Endometrial microvascular endothelial cells (primary cell): ENCODE results near the gene ISOC1. TPM values are rescaled to one million over a fixed set of nuclear protein-coding genes. Genes with fewer than 3 reads are reported as not detected.

Experiments used
- in situ Hi-C: cut with HindIII; loops from 2 replicates; pipeline ENCODE4 v1.10.0; 2017; ENCODE audit warnings: low sequenced_read_pairs, low pct_unique_long_range_greater_than_20kb; ENCODE audit errors: inconsistent ontology term
- total RNA-seq: library from RNA; depleted of rRNA; stranded (reverse); fragments of >200 nt; gene quantifications from one replicate; pipeline ENCODE4 v1.2.3, GENCODE V29; 2015; ENCODE audit errors: inconsistent ontology term

The ISOC1 gene
- total RNA-seq = 29.5 TPM

DNA sequence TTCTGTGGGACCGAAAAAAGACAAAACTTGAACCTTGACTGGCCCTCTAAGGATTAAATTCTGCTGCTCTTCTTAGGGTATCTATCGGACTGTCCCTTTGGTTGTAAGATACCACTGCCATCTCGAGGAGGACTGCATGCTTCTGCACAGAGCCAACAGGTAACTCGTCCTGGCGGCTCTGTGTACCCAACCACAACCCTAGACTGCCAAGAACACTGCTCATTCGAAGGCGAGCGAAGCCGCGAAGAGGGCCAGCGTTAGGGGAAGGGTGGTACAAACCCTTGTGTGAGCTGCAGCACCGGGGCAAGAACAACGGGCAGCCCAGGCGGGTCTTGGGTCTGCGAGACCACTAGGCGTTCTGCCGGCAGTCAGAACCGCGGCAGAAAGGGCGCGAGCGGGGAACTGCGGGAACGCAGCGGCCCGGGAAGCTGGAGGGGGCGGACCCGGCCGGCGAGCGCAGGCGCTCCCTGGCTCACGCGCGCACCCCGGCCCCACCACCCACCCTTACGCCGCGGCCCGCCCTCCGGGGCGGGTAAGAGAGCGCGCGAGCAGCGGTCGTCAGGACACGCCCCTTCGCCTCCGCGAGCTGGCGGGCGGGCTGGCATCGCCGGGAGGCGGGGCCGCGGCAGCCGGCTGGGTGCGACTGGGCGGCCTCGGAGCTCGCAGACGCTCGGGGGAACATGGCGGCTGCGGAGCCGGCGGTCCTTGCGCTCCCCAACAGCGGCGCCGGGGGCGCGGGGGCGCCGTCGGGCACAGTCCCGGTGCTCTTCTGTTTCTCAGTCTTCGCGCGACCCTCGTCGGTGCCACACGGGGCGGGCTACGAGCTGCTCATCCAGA lies at the start of gene ISOC1:
ISOC1 (plus strand) TSS at position 663 of the 837 bp plus-strand sequence; CDS start at position 681, 18 bp downstream.
- in situ Hi-C loops = no loop called here

DNA sequence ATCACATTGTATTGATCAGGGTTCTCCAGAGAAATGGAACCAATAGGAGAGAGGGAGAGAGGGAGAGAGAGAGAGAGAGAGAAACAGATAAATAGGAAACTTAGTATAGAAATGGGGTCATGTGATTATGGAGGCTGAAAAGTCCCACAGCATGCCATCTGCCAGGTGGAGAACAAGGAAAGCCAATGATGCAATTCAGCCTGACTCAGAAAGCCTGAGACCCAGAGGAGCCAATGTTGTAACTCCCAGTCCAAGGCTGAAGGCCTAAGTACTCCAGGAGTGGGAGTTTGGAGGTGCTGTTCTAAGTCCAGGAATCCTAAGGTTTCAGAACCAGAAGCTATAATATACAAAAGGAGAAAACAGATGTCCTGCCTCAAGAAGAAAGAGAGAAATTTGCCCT lies 48.4 kb upstream of the ISOC1 start:
- in situ Hi-C loops = no loop called here

DNA sequence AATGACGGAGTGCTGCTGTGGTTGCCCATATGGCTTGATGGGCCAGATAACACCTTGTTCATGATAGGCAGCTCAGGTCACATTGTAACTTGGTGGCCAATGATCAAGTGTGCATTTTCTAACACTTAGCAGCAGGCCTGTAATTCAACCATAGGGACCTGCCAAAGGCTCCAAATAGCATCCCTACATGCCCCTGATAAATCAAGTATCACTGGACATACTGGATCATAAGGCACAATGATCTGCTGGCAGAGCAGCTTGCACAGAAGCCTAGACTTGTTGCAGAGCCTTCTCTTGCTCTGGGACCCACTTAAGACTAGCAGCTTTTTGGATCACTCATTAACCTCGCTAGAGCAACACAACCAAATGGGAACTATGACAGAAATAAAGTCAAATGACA lies 46.0 kb upstream of the ISOC1 start:
- in situ Hi-C loops = no loop called here

DNA sequence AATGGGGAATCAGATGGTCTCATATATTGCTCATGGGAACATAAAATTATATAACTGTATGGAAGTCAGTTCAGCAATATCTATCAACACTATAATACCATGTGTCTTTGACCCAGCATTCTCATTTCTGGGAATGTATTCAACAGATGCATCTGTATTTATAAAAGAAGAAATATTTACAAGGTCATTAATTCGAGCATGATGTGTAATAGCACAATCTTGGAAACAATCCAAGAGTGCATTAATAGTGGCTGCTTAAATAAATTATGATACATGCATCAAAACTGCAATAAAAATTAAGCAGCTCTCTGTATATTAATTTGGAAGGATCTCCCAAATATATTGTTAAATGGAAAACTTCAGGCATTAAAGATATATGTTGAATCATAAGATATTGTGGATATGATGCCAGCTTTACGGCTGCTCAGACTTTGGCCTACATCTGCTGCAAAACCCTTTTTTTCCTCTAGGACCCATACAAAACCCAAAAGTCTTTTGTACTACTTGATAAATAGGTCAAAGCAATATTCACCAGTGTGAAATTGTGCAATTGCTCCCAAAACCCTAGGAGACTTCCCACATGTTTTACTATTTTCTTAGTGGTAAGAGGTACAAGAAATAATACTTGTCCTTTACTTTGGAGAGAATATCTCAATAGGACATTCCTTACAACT lies 45.3 kb upstream of the ISOC1 start:
- in situ Hi-C loops = no loop called here

DNA sequence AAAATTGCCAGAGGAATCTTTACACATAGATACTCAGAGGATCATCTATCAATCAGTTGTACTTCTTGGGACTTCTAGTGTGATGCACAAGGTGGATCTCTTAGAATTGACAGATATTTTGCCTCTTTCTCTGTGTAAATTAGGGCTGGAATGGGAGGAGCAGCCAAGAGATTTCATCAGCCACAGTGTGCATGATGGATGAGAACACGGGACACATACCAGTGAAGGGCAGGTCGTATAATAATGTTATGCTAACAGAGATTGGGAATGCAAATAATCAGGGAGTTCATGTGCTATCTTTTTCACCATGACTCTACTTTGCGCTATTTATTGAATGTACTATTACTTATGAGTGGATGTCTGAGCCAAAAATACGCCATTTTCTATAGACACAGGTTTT lies 43.3 kb upstream of the ISOC1 start:
- in situ Hi-C loops = no loop called here

DNA sequence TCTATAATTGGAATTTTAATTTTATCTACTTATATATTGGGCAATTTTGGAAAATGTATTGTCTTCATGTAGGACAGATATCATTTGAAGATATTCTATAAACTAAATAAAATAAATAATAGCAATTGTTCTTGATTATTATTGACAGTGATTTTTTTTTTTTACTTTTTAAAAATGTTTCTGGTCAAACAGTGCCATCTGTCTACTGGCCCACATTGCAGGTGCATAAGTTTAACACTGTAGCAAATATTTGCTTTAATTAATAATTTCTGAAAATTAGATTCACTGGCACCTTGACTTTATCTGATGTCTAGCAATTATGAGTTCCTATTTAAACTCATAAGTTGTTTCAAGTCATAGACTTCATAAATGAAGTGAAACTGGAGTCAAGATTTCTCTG lies 41.1 kb upstream of the ISOC1 start:
- in situ Hi-C loops = no loop called here

DNA sequence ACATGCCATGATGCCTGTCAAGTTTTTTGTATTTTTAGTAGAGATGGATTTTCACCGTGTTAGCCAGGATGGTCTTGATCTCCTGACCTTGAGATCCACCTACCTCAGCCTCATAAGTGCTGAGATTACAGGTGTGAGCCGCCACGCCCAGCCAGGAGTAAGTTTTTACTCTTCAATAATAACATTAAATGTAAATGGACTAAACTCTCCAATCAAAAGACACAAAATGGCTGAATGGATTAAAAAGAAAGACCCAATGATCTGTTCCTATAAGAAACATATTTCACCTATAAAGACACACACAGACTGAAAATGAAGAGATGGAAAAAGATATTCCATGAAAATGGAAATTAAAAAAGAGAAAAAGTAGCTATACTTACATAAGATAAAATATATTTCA lies 37.2 kb upstream of the ISOC1 start:
- in situ Hi-C loops = no loop called here

DNA sequence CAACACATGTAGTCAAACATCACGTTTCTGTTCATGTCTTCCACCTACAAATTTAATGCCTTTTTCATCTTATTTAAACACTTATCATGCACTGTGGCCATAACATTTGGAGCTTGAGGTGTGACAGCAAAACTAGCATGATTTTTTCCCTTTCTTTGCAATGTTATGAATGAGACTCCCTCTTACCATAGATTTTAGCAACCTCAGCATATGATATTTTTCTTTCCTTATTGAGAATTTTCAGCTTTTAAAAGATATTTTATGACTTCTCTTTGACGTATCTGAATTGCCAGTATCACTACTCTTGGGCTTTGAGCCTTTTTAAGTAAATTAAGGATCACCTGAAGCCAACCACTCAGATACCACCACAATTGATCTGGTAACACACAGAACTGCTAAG lies 32.7 kb upstream of the ISOC1 start:
- in situ Hi-C loops = no loop called here

DNA sequence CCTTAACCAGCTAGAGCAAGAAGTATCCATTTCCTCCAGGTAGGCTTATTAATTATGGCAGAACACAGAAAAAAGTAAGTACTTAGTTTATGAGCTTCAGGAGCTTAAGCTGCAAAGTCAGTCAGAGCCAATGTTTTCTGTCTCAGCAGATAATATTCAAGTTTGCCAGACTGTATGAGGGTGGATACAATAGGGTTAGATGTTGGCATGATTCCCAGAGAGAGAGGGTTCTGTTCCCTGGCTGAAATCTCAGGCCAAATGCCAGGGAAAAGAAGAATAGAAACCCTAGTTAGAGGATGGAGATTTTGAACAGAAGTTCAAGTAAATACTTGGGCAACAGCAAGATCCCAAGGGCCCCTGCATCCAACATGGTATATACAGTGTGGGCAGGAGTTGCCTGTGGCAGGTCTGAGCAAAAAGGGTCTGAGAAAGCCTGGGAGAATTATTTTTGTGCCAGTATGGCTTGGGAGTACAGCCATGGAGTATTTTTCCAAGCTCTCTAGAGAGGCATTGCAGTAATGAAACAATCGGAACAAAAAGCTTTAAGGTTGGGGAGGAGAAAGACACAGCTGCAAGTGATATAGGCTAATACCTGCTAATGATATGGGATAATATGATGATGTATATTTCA lies 31.0 kb upstream of the ISOC1 start:
- in situ Hi-C loops = no loop called here

DNA sequence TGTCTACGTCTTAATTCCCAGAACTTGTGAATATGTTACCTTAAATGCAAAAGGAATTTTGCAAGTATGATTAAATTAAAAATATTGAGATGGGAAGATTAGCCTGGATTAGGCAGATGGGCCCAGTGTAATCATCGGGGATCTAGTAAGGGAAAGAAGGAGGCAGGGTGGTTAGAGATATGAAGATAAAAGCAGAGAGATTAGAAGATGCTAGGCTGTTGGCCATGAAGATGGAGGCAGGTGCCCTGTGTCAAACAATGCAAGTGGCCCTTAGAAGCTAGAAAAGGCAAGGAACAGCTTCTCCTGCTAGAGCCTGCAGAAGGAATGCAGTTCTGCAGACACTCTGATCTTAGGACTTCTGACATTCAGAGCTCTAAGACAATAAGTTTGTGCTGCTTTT lies 28.8 kb upstream of the ISOC1 start:
- in situ Hi-C loops = no loop called here

DNA sequence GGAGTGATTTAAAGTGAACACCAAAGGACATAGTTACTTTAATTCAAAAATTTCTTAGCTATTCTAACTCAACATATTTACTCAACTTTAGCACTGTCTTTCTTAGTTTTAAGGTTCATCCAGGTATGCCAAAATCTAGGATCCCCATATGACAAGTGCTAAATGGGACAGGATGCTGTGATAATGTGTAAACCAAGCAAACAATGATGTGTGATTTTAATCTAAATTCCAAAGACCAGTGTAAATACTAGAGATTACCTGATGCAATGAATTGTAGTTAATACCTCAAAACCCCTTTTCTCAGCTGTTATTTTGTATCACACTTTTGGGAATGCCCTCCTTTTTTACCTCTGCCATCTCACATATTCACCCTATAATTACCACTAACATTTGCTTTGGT lies 26.8 kb upstream of the ISOC1 start:
- in situ Hi-C loops = no loop called here

DNA sequence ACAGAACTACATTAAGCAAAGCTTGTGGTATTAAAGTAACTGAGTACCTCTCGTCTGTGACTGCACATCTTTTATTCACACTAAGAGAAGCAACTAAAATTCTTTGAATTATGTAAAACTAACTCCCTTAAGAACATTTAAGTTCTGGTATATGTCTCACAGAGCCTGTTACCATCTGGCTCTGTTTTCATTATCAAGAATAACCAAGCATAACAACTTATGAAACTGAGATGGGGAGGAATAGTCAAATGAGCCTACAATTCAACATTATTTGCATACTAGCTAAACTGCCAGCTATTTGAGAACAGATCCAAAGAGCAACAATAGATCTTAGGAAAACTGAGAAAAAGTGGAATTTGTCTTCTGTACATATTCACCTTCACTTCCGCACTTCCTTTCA lies 25.3 kb upstream of the ISOC1 start:
- in situ Hi-C loops = no loop called here

DNA sequence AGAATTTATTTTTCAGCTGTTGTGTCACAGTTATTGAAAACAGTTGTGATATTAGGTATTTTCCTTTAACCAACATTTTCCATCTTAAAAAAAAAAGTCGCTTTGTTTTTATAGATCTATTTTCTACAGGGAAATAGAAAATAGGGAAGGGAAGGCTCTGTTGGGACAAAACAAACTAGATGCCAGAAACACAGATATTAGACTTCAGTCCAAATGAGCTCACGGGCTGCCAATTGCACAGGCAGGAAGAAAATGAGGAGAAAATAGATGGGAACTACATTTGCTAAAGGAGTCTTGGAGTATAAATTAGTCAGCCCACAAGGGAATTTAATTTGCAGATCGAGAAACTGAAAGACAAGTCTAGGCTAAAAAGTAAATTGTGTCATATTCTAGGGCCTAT lies 21.4 kb upstream of the ISOC1 start:
- in situ Hi-C loops = no loop called here

DNA sequence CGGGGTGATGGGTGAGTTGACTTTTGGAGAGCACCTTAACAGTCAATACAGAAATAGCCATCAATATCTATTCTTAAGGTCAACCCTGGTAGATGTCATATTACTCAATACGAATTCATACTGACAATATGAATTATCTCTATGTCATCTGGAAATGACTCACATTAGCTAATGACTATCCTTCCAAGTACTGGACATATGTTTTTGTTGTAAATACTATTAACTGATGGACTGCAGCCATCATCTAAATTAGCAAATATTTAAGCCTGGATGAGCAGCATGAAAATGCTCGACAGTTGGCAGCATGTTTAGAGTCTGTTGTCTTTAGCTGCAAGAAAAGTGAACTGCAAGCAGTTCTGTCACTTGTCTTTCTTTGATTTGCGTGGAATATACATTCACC lies 19.6 kb upstream of the ISOC1 start:
- in situ Hi-C loops = no loop called here

DNA sequence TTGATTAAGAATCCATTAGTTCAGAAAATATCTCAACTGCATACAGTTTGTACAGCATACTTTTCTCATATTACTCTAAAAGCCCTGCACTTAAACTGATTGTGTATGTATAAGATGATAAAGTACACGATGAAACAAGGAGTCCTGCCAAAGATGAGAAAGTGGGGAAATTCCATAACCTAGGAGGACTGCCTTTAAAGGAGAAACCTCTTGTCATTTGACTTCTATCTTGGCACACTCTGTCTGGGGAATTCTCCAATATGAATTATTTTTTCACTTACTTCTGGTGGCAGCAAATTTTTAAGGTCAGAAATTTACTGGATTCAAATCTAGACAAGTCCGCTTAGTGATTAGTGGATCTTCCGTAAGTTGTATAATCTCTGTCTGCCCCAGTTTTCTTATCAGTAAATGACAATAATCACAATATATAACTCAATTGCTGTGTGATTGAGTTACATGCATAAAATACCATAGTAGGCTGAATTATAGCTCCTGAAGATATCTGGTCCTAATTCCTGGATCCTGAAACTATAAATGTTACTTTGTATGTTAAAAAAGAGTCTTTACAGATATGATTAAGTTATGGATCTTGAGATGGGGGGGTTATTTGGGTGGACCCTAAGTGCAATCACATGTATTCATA lies 17.0 kb upstream of the ISOC1 start:
- in situ Hi-C loops = no loop called here

DNA sequence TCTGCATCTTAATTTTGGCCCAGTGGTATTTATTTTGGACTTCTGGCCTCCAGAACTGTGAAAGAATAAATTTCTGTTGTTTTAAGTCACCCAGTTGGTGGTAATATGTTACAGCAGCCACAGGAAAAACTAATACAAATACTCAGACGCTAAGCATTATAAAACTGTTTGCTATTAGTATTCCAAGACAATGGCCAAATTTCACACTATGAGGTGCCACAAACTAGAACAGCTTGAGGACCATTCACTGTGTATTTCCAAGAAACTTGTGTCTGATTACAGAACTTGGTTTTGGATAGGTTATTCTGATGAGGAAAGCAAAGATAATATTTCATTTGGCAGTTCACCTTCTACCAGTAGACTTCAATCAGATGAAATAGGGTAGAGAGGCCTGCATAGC lies 16.3 kb upstream of the ISOC1 start:
- in situ Hi-C loops = no loop called here

DNA sequence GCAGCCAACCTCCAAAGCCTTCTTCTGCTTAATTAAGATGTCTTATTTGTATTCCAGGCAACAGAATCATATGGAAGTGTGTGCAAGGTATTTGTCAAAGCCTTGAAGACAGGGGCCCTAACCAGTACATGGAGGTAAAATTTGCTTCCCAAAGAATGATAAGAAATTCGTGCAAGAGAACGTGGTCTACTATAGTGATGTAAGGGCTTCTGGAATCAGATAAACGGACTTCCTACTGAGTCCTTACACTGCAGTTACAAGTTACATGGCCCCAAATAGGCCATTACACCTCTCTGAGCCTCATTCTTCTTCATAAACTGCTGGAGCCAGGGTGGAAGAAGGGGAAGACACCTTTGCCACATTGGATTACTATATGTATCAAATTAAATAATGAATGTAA lies 15.9 kb upstream of the ISOC1 start:
- in situ Hi-C loops = no loop called here

DNA sequence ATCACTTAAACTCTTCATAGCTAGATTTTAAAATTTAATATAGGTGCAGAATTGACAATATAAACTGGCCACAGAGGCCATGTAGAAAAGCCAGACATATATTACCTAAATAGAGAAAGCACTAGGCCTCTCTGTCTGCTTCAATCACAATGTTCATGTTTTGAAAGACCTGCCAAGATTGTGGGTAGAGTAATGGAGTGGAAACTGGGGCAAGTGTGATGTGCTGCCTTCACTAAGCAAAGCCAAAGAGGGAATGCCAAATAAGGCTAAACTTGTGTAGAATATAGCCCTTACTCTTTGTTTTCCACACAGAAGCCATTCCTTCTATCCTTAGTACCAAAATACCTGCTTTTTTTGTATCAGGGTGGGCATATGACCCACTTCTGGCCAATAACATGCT lies 15.1 kb upstream of the ISOC1 start:
- in situ Hi-C loops = no loop called here

DNA sequence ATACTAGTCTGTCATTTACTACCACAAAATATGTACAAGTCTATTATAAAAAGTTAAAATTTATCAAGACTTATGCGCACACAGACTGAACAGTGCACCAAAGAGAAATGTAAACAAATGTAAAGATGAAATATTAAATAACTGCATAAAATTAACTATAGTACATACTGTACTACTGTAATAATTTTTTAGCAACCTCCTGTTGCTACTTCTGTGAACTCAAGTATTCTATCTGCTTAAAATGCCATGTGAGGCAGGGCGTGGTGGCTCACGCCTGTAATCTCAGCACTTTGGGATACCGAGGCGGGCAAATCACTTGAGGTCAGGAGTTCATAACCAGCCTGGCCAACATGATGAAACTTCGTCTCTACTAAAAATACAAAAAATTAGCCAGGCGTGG lies 13.8 kb upstream of the ISOC1 start:
- in situ Hi-C loops = no loop called here
